Spleen (tissue), 7 donors: ENCODE results near the gene UTS2R.

ENCODE experiments used
- CTCF ChIP-seq, 11 experiments: fragments of 200-600 bp in 7 of 11; fragments of 450-650 bp in 4 of 11; sonication (generic) in 4 of 11; IDR thresholded peaks in 8 of 11; conservative IDR thresholded peaks in 3 of 11; 1 replicate in 7 of 11; 2 replicates in 4 of 11; pipeline versions ENCODE4 v1.4.0 to v1.8.0; 2016 to 2021; ENCODE audit warnings: antibody characterized with exemption in 11 of 11, inconsistent platforms in 4 of 11, mild to moderate bottlenecking in 1 of 11
- POLR2A ChIP-seq, 3 donors: fragments of 450-650 bp; IDR thresholded peaks; one replicate each; pipeline ENCODE4 v1.5.1; 2017; ENCODE audit warnings: antibody characterized with exemption in 3 of 3, mild to moderate bottlenecking in 1 of 3
- POLR2AphosphoS5 ChIP-seq, 3 donors: sonication (generic); formaldehyde crosslinking; IDR thresholded peaks; one replicate each; pipeline ENCODE4 v1.5.1; 2017; ENCODE audit warnings: antibody characterized with exemption in 3 of 3
- donor health status: DM: no; HTN: no; CAD: no; lungs with moderate emphysema.
- donor health status: DM: no; HTN: no; CAD: no.
- donor health status: DM: no; HTN: no; CAD: no.

- TF ChIP-seq CTCF (IDR thresholded peaks at IDR 0.05 in 8 of 11, conservative IDR thresholded peaks at IDR 0.05 in 3 of 11): no peak
- no peak for TF ChIP-seq POLR2AphosphoS5 (IDR thresholded peaks at IDR 0.05)
- no peak for TF ChIP-seq POLR2A (IDR thresholded peaks at IDR 0.05)
These were observed 28.6 kb downstream of the UTS2R start for GRCh38 chr17:82400206-82400605.
